OCI-LY3 (cell line): ENCODE data around the gene DGKG.

Experiments used
- CTCF ChIP-seq: fragments of 200-600, 300-600 bp; sonication (generic); IDR thresholded peaks from 2 replicates; pipeline ENCODE4 v1.5.1; 2014; ENCODE audit warnings: antibody characterized with exemption, low read length, low read depth
- EZH2phosphoT487 ChIP-seq: fragments of 200-600 bp; shearing (Covaris generic); IDR thresholded peaks from 2 replicates; pipeline ENCODE4 v1.6.1; 2018; ENCODE audit warnings: antibody characterized with exemption, mixed run types, low read depth

- TF ChIP-seq CTCF (no peak), EZH2phosphoT487 (no peak)
Measured at GRCh38 chr3:186167646-186168395, 194.2 kb downstream of the DGKG start.
